ENCODE measurements around the gene EHMT1.
"Not testable (repeated sequence)": the region's sequence is repeated elsewhere in the genome, so short reads cannot be mapped to it uniquely, and the experiment has no call there.

Gene EHMT1

DNA sequence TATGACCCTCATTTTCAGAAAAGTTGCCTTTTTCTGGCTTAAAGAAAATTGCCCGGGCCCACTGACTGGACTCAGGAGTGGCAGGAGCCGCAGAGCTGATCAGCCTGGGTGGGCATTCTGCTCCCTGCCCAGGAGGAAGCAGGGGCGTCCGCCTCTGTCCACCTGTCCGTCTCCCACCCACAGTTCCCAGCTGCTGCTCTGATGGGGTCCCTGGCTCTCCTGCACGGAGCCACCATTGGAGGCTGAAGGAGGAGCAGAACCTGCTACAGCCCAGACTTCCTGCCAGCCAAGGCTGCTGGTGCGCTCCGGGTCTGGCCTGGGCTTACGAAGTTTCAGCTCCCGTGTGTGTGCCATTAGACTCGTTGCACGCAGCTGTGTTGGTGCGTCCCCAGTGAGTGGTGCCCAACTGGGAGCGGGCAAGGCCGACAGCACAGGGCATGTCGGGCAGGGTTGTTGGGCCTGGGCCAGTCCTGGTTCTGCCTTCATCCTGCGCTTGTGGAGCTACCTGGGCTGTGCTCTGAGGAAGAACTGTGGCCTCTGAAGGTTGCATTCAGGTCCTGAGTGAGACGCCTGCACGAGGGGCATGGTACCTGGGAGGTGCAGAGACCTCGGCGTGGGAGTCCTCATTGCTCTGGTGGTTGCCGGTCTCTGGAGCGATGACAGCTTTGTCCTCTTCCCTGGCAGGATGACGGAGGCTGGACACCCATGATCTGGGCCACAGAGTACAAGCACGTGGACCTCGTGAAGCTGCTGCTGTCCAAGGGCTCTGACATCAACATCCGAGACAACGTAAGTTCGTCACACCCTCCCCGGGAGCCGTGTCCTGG is 181.6 kb downstream of the EHMT1 start:
- in situ Hi-C loops (cut with MboI; ENCODE audit: low sequenced_read_pairs), result no loop called here

DNA sequence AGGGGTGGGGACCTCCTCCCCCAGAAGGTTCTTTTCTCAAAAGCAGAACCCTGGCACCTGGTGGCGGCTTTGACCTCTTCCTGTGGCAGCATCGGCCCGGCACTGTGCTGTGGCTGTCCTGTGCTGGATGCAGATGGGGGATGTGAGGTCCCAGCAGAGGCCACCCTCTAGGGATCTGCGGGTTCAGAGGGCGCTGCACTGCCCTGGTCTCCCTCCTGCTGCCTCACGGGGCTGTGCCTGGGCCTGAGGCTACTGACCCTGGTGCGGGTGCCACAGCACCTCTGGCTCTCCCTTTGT is 182.2 kb downstream of the EHMT1 start:
- in situ Hi-C loops (cut with MboI; ENCODE audit: low sequenced_read_pairs), result no loop called here

DNA sequence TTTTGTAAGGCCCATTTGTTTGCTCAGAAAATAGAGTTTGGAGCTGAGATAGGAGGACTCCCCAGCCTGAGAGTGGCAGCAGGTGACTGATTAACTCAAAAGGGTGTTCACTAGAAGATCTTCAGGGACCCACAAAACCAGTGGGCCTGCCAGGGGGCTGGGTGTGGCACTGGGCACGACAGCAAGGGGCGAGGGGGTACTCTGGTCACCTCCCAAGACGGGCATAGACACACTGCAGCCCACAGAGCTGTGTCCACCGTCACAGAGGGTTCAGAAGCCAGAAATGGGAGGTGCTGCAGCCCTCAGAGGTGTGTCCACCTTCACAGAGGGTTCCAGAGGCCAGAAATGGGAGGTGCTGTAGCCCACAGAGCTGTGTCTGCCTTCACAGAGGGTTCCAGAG is 183.2 kb downstream of the EHMT1 start:
- in situ Hi-C loops (cut with MboI; ENCODE audit: low sequenced_read_pairs), result no loop called here

DNA sequence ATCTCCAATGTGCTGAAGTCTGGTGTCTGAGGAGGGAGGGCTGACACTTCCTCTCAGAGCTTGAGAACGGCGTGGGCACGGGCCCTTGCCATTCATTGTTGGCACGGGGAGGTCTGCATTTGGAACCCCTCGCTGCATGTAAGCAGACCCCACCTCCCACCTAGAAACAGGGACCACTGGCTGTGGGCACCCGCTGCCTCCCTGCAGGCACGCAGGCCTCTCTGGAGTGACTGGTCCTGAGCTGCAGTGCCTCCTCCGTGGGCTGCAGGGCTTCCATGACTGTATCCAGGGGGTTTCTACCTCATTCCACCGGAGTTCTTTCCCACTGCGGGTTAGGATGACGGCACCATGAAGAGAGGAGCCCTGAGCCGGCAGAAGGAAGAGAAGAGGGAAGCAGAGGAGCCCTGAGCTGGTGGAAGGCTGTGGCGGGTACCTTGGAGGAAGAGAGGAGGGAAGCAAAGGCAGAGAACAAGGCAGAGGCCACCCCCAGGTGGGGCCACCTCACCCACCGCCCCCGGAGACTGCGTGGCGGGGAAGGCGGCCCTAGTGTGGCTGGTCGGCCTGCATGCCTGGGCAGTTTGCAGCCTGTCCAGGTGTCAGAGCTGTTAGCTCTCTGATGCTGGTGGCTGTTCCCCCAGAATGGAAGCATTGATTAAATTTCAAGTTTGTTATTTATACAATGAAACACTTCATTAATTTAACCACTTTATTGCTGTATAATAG is 183.9 kb downstream of the EHMT1 start:
- in situ Hi-C loops (cut with MboI; ENCODE audit: low sequenced_read_pairs), result no loop called here

DNA sequence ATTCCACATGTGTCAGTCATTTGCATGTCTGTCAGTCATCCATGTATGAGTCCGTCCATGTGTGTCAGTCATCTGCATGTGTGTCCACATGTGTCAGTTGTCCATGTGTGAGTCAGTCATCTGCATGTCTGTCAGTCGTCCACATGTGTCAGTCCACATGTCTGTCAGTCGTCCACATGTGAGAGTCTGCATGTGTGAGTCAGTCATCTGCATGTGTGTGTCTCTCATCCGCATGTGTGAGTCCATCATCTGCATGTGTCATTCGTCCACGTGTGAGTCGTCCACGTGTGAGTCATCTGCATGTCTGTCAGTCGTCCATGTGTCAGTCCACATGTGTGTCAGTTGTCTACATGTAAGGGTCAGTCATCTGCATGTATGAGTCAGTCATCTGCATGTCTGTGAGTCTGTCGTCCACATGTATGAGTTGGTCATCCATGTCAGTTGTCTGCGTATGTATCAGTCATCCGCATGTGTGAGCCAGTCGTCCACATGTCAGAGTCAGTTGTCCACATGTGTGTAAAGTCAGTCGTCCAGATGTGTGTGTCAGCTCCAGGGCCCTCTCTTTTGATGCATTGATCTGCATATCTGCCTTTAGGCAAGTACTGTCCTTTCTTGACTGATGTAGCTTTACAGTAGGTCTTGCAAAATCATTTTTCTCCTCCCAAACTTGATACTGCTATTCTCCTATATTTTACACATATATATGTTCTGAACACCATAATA is 186.3 kb downstream of the EHMT1 start:
- in situ Hi-C loops (cut with MboI; ENCODE audit: low sequenced_read_pairs), result no loop called here

DNA sequence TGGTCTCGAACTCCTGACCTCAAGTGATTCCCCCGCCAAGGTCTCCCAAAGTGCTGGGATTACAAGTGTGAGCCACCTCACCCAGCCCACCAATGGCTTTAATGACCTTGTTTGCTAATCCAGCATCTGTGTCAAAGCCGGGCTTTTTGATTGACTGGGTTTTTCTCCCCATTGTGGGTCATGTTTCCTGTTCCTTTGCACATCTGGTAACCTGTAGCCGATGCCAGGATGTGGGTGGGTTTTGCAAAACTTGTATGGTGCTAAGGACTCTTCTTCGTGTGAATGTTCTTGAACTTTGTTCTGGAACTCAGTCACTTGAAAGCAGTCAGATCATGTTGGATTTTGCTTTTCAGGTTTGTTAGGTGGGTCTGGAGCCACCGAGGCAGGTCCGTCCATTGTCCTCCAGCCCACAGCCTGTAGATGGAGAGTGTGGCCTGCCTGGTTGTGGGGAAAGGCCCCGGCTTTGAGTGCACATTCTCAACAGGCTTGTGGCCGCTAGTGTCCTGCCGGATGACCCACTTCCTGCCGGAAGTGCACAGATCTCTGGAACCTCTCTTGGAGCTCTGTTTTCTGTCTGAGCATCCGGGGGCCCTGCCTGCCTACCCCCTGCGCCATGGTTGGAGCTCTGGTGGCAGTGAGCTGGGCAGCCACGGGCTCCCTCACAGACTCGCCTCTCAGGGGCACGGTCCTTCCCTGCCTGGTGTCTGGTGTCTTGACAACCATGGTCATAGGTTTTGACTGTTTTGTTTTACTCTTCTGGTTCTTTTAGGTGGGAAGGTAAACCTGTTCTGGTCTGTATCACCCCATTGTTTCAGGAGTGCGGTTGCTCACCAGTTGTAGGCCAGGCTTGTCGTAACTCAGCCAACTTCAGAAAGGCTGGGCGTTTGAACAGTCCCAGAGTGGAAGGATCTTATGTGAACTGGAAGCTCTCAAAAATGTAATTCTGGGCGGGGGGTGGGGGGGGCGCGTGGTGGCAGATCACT is 189.2 kb downstream of the EHMT1 start:
- in situ Hi-C loops (cut with MboI; ENCODE audit: low sequenced_read_pairs), result no loop called here

DNA sequence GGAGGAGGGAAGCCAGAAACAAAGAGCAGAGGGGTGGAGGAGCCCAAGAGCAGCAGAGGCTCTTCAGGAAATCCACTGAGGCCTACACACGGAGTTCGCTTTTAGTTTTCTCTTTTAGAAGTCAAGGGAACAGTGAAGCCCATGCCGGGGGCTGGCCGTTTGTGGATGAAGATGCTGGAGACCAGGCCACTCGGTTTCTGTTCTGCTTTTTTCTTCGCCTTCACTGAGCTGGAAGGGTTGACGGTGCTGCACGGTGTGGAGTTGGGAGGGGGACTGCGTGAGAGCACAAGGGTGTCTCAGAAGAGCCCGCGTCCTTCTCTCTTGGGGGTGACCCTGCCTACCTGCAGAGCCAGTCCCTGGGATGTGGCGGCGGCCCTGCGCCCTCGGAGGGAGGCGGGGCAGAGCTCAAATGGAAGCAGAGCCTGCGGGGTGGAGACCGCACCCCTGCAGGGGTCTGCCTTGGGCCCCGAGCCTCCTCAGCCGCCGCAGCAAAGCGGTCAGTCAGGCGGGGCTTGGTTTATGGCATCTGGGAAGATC is 190.3 kb downstream of the EHMT1 start:
- in situ Hi-C loops (cut with MboI; ENCODE audit: low sequenced_read_pairs), result no loop called here

DNA sequence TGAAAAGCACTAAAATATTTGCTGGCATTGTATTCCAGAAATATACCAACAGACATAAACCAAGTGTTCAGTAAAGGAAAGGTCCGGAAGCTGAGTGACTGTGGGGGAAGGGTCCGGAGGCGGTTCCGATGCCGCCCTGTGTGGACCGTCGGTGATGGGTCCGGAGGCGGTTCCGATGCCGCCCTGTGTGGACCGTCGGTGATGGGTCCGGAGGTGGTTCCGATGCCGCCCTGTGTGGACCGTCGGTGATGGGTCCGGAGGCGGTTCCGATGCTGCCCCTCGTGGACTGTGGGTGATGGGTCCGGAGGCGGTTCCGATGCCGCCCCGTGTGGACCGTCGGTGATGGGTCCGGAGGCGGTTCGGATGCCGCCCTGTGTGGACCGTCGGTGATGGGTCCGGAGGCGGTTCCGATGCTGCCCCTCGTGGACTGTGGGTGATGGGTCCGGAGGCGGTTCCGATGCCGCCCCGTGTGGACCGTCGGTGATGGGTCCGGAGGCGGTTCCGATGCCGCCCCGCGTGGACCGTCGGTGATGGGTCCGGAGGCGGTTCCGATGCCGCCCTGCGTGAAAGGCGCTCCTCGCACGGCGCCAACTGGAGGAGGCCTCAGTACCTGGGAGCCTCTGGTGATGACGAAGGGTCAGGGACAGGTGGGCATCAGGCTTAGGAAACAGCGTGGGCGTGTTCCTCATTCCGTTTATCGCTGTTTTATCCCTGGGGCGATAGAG is 191.1 kb downstream of the EHMT1 start:
- in situ Hi-C loops (cut with MboI; ENCODE audit: low sequenced_read_pairs), result not testable (repeated sequence)

DNA sequence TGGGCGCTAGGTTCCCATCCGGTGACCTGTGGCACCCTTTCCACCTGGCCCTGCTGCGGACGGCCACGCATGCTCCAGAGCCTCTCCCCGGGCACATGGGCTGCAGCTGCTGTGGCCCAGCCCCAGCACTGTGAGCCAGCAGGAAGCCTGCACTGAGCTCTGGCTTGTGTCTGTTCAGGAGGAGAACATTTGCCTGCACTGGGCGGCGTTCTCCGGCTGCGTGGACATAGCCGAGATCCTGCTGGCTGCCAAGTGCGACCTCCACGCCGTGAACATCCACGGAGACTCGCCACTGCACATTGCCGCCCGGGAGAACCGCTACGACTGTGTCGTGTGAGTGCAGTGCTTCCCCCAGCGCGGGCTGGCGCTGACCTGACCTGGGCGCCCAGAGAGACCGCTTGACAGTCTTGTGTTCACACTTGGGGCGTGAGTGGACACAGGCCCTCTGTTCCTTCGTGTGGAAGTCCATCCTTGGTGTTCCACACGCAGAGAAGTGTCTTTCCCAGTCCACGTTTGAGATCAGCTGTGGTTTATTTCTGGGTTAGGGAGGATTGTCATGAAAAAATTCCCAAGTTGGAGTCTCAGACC is 192.6 kb downstream of the EHMT1 start:
- in situ Hi-C loops (cut with MboI; ENCODE audit: low sequenced_read_pairs), result no loop called here

DNA sequence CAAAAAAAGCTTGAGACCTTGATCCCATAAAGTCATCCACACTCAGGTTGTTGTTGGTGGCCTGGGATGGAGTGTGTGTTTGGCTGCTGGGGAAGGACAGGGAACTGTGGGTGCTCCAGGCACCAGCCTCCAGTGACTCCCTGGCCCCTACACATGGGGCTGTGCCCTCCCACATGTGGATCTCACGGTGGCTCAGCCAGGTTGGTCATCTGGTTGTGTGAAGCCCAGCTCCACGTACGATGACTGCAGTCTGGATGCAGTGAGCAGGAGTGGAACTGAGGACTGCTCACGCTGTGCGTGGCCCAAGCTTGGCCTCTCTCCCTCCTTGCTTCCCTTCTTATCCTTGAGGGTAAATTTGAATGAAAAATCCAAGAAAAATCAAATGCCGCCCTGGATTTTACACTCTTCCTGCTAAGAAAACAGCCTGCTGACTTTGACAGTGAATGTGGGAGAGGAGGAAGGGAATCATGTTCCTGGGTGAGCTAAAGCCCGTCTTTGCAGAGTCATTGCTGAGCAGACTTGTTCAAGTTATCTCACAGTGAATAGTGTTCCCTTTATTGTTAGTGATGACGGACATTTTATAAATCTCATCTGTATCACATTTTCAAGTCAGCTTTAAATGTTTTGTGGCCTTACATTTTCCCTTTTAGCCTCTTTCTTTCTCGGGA is 193.7 kb downstream of the EHMT1 start:
- in situ Hi-C loops (cut with MboI; ENCODE audit: low sequenced_read_pairs), result no loop called here

DNA sequence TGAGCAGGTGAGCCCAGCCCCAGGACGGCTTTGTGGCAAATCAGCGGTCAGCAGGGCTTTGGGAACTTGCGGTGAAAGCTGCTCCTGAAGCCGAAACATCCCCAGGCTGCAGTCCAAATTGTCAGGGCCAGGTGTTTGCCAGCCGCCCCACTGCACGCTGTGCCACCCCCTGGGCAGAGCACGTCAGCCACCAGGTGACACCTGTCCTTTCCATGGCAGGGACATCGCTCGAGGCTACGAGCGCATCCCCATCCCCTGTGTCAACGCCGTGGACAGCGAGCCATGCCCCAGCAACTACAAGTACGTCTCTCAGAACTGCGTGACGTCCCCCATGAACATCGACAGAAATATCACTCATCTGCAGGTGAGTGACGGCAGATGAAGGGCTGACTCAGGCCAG is 194.4 kb downstream of the EHMT1 start:
- in situ Hi-C loops (cut with MboI; ENCODE audit: low sequenced_read_pairs), result no loop called here

DNA sequence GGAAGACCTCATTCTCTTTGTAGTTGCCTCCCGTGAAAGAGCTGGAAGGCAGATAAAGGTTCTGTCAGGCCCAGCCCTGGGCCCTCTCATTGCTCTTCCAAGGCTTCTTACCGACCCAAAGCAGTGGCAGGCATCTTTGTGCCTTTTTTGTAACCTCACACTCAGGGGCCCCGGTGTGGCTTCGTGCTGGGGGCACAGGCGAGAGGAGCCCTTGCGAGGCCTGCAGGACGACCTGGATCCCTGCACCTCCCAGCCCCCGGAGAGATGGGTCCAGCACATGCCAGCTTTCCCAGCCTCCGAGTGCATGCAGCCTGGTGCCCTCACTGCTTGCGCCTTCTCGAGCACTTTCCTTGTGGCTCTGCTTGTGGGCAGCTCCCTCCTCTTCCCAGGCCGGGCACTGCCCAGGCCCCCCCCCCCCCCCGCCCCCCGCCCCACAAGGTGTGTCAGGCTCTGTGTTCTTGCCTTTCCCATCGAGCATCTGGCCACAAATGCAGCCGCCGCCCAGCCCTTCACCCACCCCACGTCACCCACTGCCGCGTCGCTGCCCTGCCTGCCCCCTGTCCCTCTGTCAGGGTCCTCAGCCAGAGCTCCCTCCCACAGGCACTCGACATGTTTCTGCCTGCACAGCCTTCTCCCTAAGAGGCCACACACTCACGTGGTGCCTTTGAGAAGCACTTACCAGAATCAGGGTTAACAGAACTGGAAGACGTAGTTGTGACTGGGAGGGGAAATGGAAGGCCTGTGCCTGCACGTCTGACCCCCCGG is 195.0 kb downstream of the EHMT1 start:
- in situ Hi-C loops (cut with MboI; ENCODE audit: low sequenced_read_pairs), result no loop called here

DNA sequence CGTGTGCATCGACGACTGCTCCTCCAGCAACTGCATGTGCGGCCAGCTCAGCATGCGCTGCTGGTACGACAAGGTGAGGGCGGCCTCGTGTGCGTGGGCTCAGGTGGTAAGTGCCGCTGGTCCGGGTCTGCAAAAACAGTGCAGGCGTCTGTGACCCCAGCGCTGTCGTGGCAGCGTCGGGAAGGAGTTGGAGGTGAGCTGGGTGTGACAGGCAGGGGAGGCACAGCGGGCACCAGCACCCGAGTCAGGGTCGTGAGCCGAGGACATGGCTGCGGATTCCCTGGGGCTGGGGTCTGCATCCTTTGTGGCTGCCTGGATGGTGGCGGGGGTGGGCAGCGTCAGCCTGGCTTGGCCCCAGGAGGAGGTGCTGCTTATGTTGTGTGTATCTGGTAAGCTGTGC is 195.6 kb downstream of the EHMT1 start:
- in situ Hi-C loops (cut with MboI; ENCODE audit: low sequenced_read_pairs), result no loop called here

DNA sequence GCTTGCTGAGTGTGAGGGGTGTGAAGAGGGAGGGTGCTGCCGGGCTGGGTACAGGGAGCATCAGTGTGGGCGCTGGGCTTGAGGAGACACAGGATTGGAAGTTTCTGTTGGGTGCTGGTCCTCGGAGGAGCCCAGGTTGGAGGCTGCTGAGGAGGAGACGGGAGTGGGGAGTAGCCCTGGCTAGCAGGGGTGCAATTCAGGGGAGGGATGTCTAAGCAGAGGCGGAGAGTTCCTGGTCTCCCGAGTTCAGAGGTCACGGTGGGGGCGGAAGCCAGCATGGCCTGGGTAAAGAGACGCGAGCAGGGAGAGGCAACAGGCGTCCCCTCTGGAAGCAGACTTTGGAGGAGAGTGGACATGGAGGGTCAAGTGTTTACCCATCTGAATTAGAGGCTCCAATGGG is 196.0 kb downstream of the EHMT1 start:
- in situ Hi-C loops (cut with MboI; ENCODE audit: low sequenced_read_pairs), result no loop called here

DNA sequence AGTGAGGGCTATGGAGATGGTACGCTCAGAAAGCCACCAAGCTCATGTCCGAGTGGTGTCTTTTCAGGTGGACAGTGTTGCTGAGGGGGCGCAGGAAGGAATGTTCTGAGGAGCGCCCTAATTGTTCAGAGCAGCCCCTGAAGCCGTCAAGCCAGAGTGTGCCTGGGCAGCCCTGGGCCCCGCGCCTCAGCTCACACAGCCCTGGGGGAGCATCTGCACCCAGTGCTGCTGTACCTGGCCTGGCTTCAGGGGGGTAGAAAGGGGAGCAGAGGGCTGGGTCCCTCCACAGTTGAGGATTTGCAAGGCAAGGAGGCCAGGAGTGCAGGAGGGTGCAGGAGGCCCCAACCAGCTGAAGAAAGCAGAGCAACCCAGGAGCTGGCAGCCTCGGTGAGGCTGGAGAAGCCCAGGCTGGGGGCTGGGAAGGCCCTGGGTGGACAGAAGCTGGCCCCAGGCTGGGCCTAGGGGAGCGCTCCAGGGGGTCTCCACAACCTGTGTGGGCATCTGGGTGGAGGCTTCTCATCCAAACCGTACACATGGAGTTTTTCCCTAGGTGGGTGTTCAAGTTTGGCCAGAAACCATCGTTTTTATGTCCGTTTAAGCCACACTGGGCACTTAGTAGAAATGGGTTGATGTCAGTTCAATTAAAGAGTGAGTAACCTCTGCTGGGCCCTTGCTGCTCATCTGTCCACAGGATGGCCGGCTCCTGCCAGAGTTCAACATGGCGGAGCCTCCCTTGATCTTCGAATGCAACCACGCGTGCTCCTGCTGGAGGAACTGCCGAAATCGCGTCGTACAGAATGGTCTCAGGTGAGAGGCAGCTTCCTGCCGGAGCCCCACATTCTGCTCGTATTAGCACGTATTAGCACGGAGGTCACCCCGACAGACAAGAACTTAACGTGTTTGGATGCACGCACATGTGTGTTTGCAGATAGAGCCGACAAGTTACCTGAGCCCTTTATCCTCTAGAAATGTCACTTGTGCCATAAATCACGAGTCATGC is 196.8 kb downstream of the EHMT1 start:
- in situ Hi-C loops (cut with MboI; ENCODE audit: low sequenced_read_pairs), result no loop called here

DNA sequence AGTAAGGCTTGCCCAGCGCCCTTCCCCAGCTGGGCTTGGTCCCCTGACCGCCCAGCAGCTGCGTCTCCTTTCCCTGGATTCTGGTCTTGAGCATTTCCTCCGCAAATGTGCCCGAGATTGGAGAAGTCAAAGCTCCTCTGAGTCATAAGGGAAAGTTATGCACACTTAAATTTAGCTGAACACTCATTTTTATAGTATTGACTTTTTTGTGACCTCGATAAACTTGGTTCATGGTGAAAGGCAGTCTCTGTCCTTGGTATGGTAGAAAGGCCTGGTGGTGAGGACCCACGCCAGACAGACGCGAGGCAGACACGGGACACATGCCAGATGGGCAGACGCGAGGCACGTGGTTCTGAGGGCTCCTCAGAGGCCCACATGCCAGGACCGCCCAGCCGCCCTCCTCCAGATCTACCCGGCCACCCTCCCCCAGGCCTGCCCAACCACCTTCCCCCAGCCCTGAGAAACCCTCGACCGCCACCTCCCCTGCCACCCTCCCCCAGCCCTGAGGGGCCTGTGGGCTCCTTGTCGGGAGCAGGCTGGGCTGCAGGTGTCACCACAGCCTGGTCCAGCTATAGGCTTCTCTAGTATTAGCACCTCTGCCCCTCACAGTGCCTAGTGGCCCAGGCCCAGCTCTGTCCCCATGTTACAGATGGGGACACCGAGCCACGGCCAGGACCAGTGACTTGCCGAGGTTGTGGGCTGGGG is 197.9 kb downstream of the EHMT1 start:
- in situ Hi-C loops (cut with MboI; ENCODE audit: low sequenced_read_pairs), result no loop called here

Measured in hTERT RPE-1 (cell line).